WERI-Rb-1 (cell line): ENCODE measurements around the gene PMP22.

Experiments used
- DNase-seq: peaks from one replicate; pipeline ENCODE4 v3.0.0-alpha.2; 2020
- H3K27ac ChIP-seq: fragments of 250-450 bp; sonication (Bioruptor Pico); 2 replicates; pipeline ENCODE4 v1.5.1; 2020; ENCODE audit warnings: mild to moderate bottlenecking, moderate library complexity
- H3K27me3 ChIP-seq: fragments of 250-450 bp; sonication (Bioruptor Pico); 2 replicates; pipeline ENCODE4 v1.5.1; 2021; ENCODE audit warnings: mild to moderate bottlenecking, low read depth, moderate library complexity; ENCODE audit not compliant: insufficient read depth, severe bottlenecking
- H3K36me3 ChIP-seq: fragments of 250-450 bp; sonication (Bioruptor Pico); 2 replicates; pipeline ENCODE4 v1.5.1; 2020; ENCODE audit warnings: mild to moderate bottlenecking, moderate library complexity
- H3K4me3 ChIP-seq: 2 replicates; pipeline ENCODE4 v1.5.1; 2011; ENCODE audit warnings: low read depth, mild to moderate bottlenecking, control low read depth, low read length
- H3K9me3 ChIP-seq: fragments of 250-450 bp; sonication (Bioruptor Pico); 2 replicates; pipeline ENCODE4 v1.5.1; 2021; ENCODE audit warnings: mild to moderate bottlenecking, moderate library complexity; ENCODE audit not compliant: severe bottlenecking
- CTCF ChIP-seq: IDR thresholded peaks from 2 replicates; pipeline ENCODE4 v1.5.1; 2011; ENCODE audit warnings: low read depth, mild to moderate bottlenecking, control low read depth, inconsistent platforms, low read length

Gene PMP22

GRCh38 chr17:15268461-15268860 is 3.3 kb upstream of the PMP22 start:
- no peak for TF ChIP-seq CTCF
- no peak overlapping the region for H3K27ac ChIP-seq

GRCh38 chr17:15267996-15268395 is 2.9 kb upstream of the PMP22 start:
- no peak for TF ChIP-seq CTCF
- peaks cover 36% of the 10 kb centered on the region for H3K27me3 ChIP-seq
- DNase-seq = no peak

More at GRCh38 chr17:15268461-15268860, 3.3 kb upstream of the PMP22 start:
- Histone ChIP-seq H3K4me3 (no peak overlapping the region), H3K9me3 (no peaks in the 10 kb centered on the region), H3K36me3 (no peaks in the 10 kb centered on the region), H3K27me3 (peaks cover 31% of the 10 kb centered on the region)
- no peak for DNase-seq

GRCh38 chr17:15266325-15267125 is 1.4 kb upstream of the PMP22 start:
- no peaks in the 10 kb centered on the region for H3K9me3 ChIP-seq
- no peak overlapping the region for H3K27ac ChIP-seq
- H3K36me3 ChIP-seq = no peaks in the 10 kb centered on the region
- peaks cover 50% of the 10 kb centered on the region for H3K27me3 ChIP-seq
- TF ChIP-seq CTCF = no peak
- no peak overlapping the region for H3K4me3 ChIP-seq
- DNase-seq = no peak

More at GRCh38 chr17:15267996-15268395, 2.9 kb upstream of the PMP22 start:
- H3K9me3 ChIP-seq = no peaks in the 10 kb centered on the region
- H3K36me3 ChIP-seq = no peaks in the 10 kb centered on the region
- no peak overlapping the region for H3K4me3 ChIP-seq
- no peak overlapping the region for H3K27ac ChIP-seq

GRCh38 chr17:15264542-15264941 is 584 bp downstream of the PMP22 start:
- DNase-seq = no peak
- no peak overlapping the region for H3K27ac ChIP-seq
- no peak overlapping the region for H3K4me3 ChIP-seq
- H3K9me3 ChIP-seq = no peaks in the 10 kb centered on the region
- no peak for TF ChIP-seq CTCF
- H3K27me3 ChIP-seq = peaks cover 57% of the 10 kb centered on the region
- no peaks in the 10 kb centered on the region for H3K36me3 ChIP-seq

GRCh38 chr17:15263680-15264079 is 1.4 kb downstream of the PMP22 start:
- Histone ChIP-seq H3K9me3 (no peaks in the 10 kb centered on the region), H3K27ac (no peak overlapping the region), H3K27me3 (peaks cover 57% of the 10 kb centered on the region), H3K36me3 (no peaks in the 10 kb centered on the region), H3K4me3 (no peak overlapping the region)
- no peak for DNase-seq
- no peak for TF ChIP-seq CTCF

- Histone ChIP-seq H3K9me3 (no peaks in the 10 kb centered on the region), H3K27ac (no peak overlapping the region), H3K27me3 (peaks cover 57% of the 10 kb centered on the region), H3K36me3 (no peaks in the 10 kb centered on the region), H3K4me3 (peak overlapping the region; percentile 42)
- no peak for DNase-seq
- no peak for TF ChIP-seq CTCF
Observed at GRCh38 chr17:15263206-15263579, 1.9 kb downstream of the PMP22 start.
